Endothelial cell of hepatic sinusoid (primary cell): Measurements from ENCODE around the gene DAP3.

Experiments
- in situ Hi-C: cut with HindIII; loops from 2 replicates; pipeline ENCODE4 v1.10.0; 2017; ENCODE audit warnings: low sequenced_read_pairs

Gene DAP3

DNA sequence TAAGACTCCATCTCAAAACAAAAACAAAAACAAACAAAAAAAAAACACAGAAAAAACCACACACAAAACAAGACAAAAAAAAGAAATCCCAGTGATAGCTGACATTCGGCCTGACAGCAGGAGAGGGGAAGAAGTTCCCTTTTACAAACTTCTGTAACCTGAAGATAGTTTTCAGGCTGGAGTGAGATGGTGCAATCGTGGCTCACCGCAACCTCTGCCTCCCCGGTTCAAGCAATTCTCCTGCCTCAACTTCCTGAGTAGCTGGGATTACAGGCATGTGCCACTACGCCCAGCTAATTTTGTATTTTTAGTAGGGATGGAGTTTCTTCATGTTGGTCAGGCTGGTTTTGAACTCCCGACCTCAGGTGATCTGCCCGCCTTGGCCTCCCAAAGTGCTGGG, 75.1 kb downstream of the DAP3 start:
- in situ Hi-C loops, result loop anchor here (10.0 kb wide), 1 partner anchor 81 kb away; no protein-coding TSS in a partner anchor

DNA sequence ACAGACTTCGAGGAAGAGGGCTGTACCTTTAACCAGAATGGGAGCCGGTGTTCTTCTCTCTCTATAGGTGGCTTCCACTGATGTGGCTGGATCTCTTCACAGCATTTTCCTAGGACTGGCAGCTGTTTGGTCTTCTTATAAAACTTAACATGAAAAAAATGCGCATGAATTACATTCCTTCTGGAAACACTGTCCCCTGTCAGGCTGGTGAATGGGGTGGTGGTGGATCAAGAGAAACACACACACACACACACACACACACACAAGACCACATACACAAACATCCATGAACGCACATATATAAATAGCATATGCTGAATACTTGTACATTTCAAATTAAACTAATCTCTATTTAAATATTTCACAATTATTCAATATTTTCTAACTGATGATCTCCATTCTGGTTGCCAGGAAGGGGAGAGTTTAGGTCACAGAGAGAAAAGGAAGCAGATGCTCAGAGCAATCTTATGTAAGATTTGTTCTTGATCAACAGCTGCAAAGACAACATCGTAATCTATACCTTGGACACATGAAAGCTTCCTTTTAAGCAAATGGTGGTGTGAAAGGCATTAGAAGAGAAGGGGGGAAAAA, 78.6 kb downstream of the DAP3 start:
- in situ Hi-C loops, result loop anchor here (10.0 kb wide), 1 partner anchor 77 kb away; no protein-coding TSS in a partner anchor

DNA sequence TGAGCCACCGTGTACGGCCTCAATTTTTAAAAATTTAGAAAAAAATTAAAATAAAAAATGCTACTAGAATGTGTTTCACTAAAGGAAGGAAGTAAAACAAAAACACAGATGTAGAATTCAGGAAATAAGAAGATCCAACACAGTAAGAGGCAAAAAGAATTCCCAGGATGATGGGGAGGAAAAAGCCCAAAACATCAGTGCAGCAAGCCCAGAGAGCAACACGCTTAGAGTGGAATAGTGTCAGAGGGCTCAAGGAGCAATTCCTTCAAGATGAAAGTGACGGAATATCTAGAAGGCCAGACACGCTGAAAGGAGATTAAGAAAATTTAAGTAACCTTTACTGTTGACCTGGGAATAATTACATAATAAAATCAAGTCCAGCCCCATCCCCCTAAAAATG, 80.4 kb downstream of the DAP3 start:
- in situ Hi-C loops, result loop anchor here (10.0 kb wide), 1 partner anchor 76 kb away; no protein-coding TSS in a partner anchor

DNA sequence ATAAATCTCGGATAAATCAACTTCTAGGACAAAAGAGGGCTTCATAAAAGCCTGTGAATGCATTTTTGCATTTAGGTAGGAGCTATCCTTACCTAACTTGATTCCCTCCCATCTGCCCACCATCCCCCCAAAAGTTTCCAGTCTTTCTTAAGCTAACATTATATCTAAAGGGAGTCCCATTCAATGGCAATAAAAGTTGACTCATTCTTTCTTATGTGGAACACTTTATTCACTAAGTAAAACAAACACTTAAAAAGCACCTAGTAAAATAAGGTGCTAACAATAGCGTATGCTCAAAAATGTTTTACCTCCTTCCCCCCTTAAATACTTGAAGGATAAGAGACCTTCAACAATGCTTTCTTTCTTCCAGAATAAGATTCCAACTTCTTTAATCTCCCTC, 84.3 kb downstream of the DAP3 start:
- in situ Hi-C loops, result no loop called here

DNA sequence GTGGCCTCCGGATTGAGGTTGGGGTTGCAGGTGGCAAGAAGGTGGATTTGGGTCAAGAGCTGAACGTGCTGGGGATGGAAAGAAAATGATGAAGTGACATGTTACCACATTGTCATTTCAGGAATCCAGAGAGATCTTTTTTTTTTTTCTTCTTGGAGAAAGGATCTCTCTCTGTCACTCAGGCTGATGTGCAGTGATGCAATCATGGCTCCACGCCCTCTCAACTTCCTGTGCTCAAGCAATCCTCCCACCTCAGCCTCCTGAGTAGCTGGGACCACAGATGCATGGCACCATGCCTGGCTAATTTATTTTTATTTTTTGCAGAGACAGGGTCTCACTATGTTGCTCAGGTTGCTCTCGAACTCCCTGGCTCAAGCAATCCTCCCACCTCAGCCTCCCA, 87.5 kb downstream of the DAP3 start:
- in situ Hi-C loops, result no loop called here

DNA sequence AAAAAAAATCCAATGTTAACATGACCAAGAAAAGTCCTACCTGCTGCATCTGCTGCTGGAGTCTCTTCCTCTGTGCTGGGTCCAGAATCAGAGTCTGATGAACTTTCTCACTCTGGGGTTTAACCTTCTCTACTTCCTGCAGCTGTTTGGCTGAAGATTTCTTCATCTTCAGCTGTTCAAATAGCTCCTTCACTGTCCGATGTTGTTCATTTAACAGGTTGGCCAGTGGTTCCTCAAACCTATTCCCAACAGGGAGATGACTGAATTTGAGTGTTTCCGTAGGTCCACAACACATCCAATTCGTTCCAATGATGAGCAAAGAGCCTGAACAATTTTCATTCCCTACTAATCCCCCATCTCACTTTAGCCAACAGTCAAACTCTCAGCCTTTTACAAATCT, 88.7 kb downstream of the DAP3 start:
- in situ Hi-C loops, result no loop called here
